HK-2 (cell line): ENCODE measurements around the gene SRCIN1.
"Not testable (repeated sequence)": the region's sequence is repeated elsewhere in the genome, so short reads cannot be mapped to it uniquely, and the experiment has no call there.

ENCODE experiments used
- DNase-seq: peaks from one replicate; pipeline ENCODE4 v3.0.0-alpha.2; 2018; ENCODE audit not compliant: unreplicated experiment

SRCIN1 gene

GRCh38 chr17:38510421-38511149 lies 95.2 kb downstream of the SRCIN1 start:
- DNase-seq: no peak

GRCh38 chr17:38509772-38510420 lies 95.9 kb downstream of the SRCIN1 start:
- no peak for DNase-seq

GRCh38 chr17:38508954-38509771 lies 96.6 kb downstream of the SRCIN1 start:
- DNase-seq: no peak

GRCh38 chr17:38508570-38508950 lies 97.2 kb downstream of the SRCIN1 start:
- DNase-seq: no peak

GRCh38 chr17:38507921-38508569 lies 97.7 kb downstream of the SRCIN1 start:
- no peak for DNase-seq

GRCh38 chr17:38507436-38507835 lies 98.3 kb downstream of the SRCIN1 start:
- DNase-seq: no peak

- no peak for DNase-seq
Observed at GRCh38 chr17:38504216-38504615, 101.5 kb downstream of the SRCIN1 start.

GRCh38 chr17:38503286-38503913 lies 102.4 kb downstream of the SRCIN1 start:
- not testable (repeated sequence) for DNase-seq

- not testable (repeated sequence) for DNase-seq
Observed at GRCh38 chr17:38501718-38502117, 104.0 kb downstream of the SRCIN1 start.

- DNase-seq: not testable (repeated sequence)
Observed at GRCh38 chr17:38499230-38499629, 106.5 kb downstream of the SRCIN1 start.

- no peak for DNase-seq
Observed at GRCh38 chr17:38498353-38498752, 107.4 kb downstream of the SRCIN1 start.

GRCh38 chr17:38497656-38498055 lies 108.1 kb downstream of the SRCIN1 start:
- not testable (repeated sequence) for DNase-seq

- not testable (repeated sequence) for DNase-seq
Observed at GRCh38 chr17:38494152-38494551, 111.6 kb downstream of the SRCIN1 start.

GRCh38 chr17:38492067-38493040 lies 113.4 kb downstream of the SRCIN1 start:
- peak; percentile 87 for DNase-seq

GRCh38 chr17:38491346-38492066 lies 114.2 kb downstream of the SRCIN1 start:
- not testable (repeated sequence) for DNase-seq

- DNase-seq: not testable (repeated sequence)
Observed at GRCh38 chr17:38489774-38490173, 116.0 kb downstream of the SRCIN1 start.

- not testable (repeated sequence) for DNase-seq
Observed at GRCh38 chr17:38485681-38486298, 120.0 kb downstream of the SRCIN1 start.

- DNase-seq: no peak
Observed at GRCh38 chr17:38485146-38485468, 120.6 kb downstream of the SRCIN1 start.
